WTC11 (cell line): ENCODE results near the gene NSD1. TPM values are rescaled to one million over a fixed set of nuclear protein-coding genes. Genes with fewer than 3 reads are reported as not detected.

Experiments
- ATAC-seq: fragments of 200-7000 bp; cut with Tn5 transposase; 2 replicates; pipeline ENCODE4 v1.10.0; 2021; ENCODE audit warnings: mild to moderate bottlenecking, moderate library complexity
- CTCF ChIA-PET: fragments of 300-600 bp; sonication (Branson Sonifier 250); formaldehyde crosslinking; loops from one replicate; lab custom pipeline; 2021; ENCODE audit warnings: antibody characterized with exemption; lab: Charles Lee
- POLR2A ChIA-PET: fragments of 350-600 bp; sonication (Branson Sonifier 250); formaldehyde crosslinking; loops from one replicate; lab custom pipeline; 2021; ENCODE audit warnings: antibody characterized with exemption; lab: Charles Lee
- DNase-seq: peaks from one replicate; pipeline ENCODE4 v3.0.0; 2021; ENCODE audit warnings: low spot score
- H3K27ac Mint-ChIP-seq: 2 replicates; pipeline ENCODE4 v1.8.0; 2021; ENCODE audit warnings: mixed read lengths
- H3K27me3 Mint-ChIP-seq: 2 replicates; pipeline ENCODE4 v1.8.0; 2021; ENCODE audit warnings: low read depth, mild to moderate bottlenecking, moderate library complexity, mixed read lengths
- H3K36me3 Mint-ChIP-seq: 2 replicates; pipeline ENCODE4 v1.8.0; 2021; ENCODE audit warnings: mixed read lengths
- H3K4me1 Mint-ChIP-seq: 2 replicates; pipeline ENCODE4 v1.8.0; 2022; ENCODE audit warnings: mixed read lengths
- H3K4me3 Mint-ChIP-seq: 2 replicates; pipeline ENCODE4 v1.8.0; 2021; ENCODE audit warnings: mild to moderate bottlenecking, moderate library complexity, mixed read lengths
- H3K9me3 Mint-ChIP-seq: 2 replicates; pipeline ENCODE4 v1.8.0; 2021; ENCODE audit warnings: mixed read lengths
- ELF4 ChIP-seq: sonication (generic); formaldehyde crosslinking; IDR thresholded peaks from 2 replicates; pipeline ENCODE4 v1.8.1; 2022; ENCODE audit warnings: low read depth, mild to moderate bottlenecking, moderate library complexity, missing genetic modification reagents
- ETV6 ChIP-seq: sonication (generic); formaldehyde crosslinking; IDR thresholded peaks from 2 replicates; pipeline ENCODE4 v1.8.1; 2022; ENCODE audit warnings: mild to moderate bottlenecking, missing genetic modification reagents
- GABPB1 ChIP-seq: sonication (generic); formaldehyde crosslinking; IDR thresholded peaks from 2 replicates; pipeline ENCODE4 v1.8.1; 2023; ENCODE audit warnings: mild to moderate bottlenecking, missing genetic modification reagents
- IRF1 ChIP-seq: sonication (generic); formaldehyde crosslinking; IDR thresholded peaks from 2 replicates; pipeline ENCODE4 v1.8.0; 2023; ENCODE audit warnings: missing genetic modification reagents
- OVOL2 ChIP-seq: fragments of 250-450 bp; sonication (Bioruptor Pico); IDR thresholded peaks from 2 replicates; pipeline ENCODE4 v1.9.0; 2021; ENCODE audit warnings: mild to moderate bottlenecking, borderline replicate concordance
- PRRX2 ChIP-seq: fragments of 250-450 bp; sonication (Bioruptor Pico); IDR thresholded peaks from 2 replicates; pipeline ENCODE4 v1.8.0; 2021; ENCODE audit warnings: mild to moderate bottlenecking
- RELA ChIP-seq: sonication (generic); formaldehyde crosslinking; IDR thresholded peaks from 2 replicates; pipeline ENCODE4 v1.8.1; 2022; ENCODE audit warnings: missing genetic modification reagents, mild to moderate bottlenecking, borderline replicate concordance
- SP1 ChIP-seq: sonication (generic); formaldehyde crosslinking; conservative IDR thresholded peaks from 2 replicates; pipeline ENCODE4 v1.8.1; 2022; ENCODE audit warnings: missing genetic modification reagents
- ZNF121 ChIP-seq: sonication (generic); formaldehyde crosslinking; IDR thresholded peaks from 2 replicates; pipeline ENCODE4 v1.8.0; 2023; ENCODE audit warnings: missing genetic modification reagents
- ZNF138 ChIP-seq: sonication (generic); formaldehyde crosslinking; conservative IDR thresholded peaks from 2 replicates; pipeline ENCODE4 v1.8.1; 2022; ENCODE audit warnings: mild to moderate bottlenecking, moderate library complexity, missing genetic modification reagents
- ZNF232 ChIP-seq: sonication (generic); formaldehyde crosslinking; IDR thresholded peaks from 2 replicates; pipeline ENCODE4 v1.8.0; 2022; ENCODE audit warnings: mild to moderate bottlenecking, missing genetic modification reagents
- ZNF425 ChIP-seq: fragments of 250-450 bp; sonication (Bioruptor Pico); conservative IDR thresholded peaks from 2 replicates; pipeline ENCODE4 v1.9.0; 2021; ENCODE audit warnings: mild to moderate bottlenecking
- total RNA-seq: library from RNA; stranded (reverse); gene quantifications from 3 replicates; pipeline ENCODE4 v1.2.3, GENCODE V29; 2021
- TF ChIP-seq, protein P1 (sequence below): sonication (generic); formaldehyde crosslinking; IDR thresholded peaks from 2 replicates; pipeline ENCODE4 v1.8.0; 2022; ENCODE audit warnings: mild to moderate bottlenecking, missing genetic modification reagents
- TF ChIP-seq, protein P2 (sequence below): sonication (generic); formaldehyde crosslinking; IDR thresholded peaks from 2 replicates; pipeline ENCODE4 v1.8.1; 2023; ENCODE audit warnings: mild to moderate bottlenecking, missing genetic modification reagents, moderate library complexity
- TF ChIP-seq, protein P3 (sequence below): sonication (generic); formaldehyde crosslinking; IDR thresholded peaks from 2 replicates; pipeline ENCODE4 v1.8.1; 2022; ENCODE audit warnings: missing genetic modification reagents, borderline replicate concordance
- TF ChIP-seq, protein P4 (sequence below): sonication (generic); formaldehyde crosslinking; IDR thresholded peaks from 2 replicates; pipeline ENCODE4 v1.8.0; 2022; ENCODE audit warnings: missing genetic modification reagents

NSD1 gene
- total RNA-seq, 1 experiment from 2014 or later: 148 TPM

DNA sequence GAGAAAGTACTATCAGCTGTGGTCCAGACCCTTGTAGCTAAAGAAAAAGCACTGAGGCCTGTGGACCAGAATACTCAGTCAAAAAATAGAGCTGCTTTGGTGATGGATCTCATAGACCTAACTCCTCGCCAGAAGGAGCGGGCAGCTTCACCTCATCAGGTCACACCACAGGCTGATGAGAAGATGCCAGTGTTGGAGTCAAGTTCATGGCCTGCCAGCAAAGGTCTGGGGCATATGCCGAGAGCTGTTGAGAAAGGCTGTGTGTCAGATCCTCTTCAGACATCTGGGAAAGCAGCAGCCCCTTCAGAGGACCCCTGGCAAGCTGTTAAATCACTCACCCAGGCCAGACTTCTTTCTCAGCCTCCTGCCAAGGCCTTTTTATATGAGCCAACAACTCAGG, 161.1 kb downstream of the NSD1 start:
- Mint-ChIP-seq H3K27ac (no peak overlapping the region), H3K36me3 (peaks cover 56% of the 10 kb centered on the region), H3K4me1 (peaks cover 27% of the 10 kb centered on the region), H3K4me3 (no peak overlapping the region), H3K9me3 (no peaks in the 10 kb centered on the region), H3K27me3 (no peaks in the 10 kb centered on the region)
- ChIA-PET CTCF (interaction anchor here (0.9 to 1.8 kb wide), 2 partner anchors 15 to 183 kb away, joined by 3 read pairs; no protein-coding TSS in a partner anchor), POLR2A (no interaction called here)
- no peak for ATAC-seq
- no peak for TF ChIP-seq OVOL2 (CRISPR knock-in tag)
- TF ChIP-seq, all 79 proteins: peak for 0
- no peak for DNase-seq

DNA sequence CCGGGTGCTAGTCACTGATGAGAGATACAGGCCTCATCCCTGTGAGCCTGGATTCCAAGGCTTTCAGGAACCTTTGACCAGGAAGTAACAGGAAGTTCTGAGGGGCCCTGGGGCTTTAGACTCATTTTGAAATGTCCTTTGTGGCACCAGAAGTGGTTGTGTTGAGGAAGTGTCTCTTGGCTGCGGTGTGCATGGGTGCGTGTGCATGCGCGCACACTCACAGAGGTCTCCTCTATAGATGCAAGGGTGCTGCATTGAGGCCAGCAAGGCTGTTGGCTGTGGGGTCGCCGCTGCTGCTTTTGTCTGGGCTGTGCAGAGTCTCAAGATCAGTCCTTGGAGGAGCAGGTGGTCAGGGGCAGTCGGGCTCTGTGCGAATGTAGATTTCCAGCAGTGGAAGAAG, 162.4 kb downstream of the NSD1 start:
- Mint-ChIP-seq H3K4me1 (peaks cover 33% of the 10 kb centered on the region), H3K4me3 (no peak overlapping the region)
- TF ChIP-seq SP1 (no peak), ZNF425 (CRISPR knock-in tag) (no peak), ZNF232 (CRISPR knock-in tag) (no peak), ZNF121 (CRISPR knock-in tag) (no peak), ETV6 (CRISPR knock-in tag) (no peak), GABPB1 (no peak), RELA (no peak), ELF4 (CRISPR knock-in tag) (no peak), IRF1 (CRISPR knock-in tag) (no peak), PRRX2 (CRISPR knock-in tag) (no peak), ZNF138 (CRISPR knock-in tag) (no peak)
- TF ChIP-seq, protein P1, sequence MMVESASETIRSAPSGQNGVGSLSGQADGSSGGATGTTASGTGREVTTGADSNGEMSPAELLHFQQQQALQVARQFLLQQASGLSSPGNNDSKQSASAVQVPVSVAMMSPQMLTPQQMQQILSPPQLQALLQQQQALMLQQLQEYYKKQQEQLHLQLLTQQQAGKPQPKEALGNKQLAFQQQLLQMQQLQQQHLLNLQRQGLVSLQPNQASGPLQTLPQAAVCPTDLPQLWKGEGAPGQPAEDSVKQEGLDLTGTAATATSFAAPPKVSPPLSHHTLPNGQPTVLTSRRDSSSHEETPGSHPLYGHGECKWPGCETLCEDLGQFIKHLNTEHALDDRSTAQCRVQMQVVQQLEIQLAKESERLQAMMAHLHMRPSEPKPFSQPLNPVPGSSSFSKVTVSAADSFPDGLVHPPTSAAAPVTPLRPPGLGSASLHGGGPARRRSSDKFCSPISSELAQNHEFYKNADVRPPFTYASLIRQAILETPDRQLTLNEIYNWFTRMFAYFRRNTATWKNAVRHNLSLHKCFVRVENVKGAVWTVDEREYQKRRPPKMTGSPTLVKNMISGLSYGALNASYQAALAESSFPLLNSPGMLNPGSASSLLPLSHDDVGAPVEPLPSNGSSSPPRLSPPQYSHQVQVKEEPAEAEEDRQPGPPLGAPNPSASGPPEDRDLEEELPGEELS (CRISPR knock-in tag): no peak
- TF ChIP-seq, protein P2, sequence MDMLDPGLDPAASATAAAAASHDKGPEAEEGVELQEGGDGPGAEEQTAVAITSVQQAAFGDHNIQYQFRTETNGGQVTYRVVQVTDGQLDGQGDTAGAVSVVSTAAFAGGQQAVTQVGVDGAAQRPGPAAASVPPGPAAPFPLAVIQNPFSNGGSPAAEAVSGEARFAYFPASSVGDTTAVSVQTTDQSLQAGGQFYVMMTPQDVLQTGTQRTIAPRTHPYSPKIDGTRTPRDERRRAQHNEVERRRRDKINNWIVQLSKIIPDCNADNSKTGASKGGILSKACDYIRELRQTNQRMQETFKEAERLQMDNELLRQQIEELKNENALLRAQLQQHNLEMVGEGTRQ (CRISPR knock-in tag): no peak
- TF ChIP-seq, protein P3, sequence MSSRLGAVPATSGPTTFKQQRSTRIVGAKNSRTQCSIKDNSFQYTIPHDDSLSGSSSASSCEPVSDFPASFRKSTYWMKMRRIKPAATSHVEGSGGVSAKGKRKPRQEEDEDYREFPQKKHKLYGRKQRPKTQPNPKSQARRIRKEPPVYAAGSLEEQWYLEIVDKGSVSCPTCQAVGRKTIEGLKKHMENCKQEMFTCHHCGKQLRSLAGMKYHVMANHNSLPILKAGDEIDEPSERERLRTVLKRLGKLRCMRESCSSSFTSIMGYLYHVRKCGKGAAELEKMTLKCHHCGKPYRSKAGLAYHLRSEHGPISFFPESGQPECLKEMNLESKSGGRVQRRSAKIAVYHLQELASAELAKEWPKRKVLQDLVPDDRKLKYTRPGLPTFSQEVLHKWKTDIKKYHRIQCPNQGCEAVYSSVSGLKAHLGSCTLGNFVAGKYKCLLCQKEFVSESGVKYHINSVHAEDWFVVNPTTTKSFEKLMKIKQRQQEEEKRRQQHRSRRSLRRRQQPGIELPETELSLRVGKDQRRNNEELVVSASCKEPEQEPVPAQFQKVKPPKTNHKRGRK: no peak
- TF ChIP-seq, protein P4, sequence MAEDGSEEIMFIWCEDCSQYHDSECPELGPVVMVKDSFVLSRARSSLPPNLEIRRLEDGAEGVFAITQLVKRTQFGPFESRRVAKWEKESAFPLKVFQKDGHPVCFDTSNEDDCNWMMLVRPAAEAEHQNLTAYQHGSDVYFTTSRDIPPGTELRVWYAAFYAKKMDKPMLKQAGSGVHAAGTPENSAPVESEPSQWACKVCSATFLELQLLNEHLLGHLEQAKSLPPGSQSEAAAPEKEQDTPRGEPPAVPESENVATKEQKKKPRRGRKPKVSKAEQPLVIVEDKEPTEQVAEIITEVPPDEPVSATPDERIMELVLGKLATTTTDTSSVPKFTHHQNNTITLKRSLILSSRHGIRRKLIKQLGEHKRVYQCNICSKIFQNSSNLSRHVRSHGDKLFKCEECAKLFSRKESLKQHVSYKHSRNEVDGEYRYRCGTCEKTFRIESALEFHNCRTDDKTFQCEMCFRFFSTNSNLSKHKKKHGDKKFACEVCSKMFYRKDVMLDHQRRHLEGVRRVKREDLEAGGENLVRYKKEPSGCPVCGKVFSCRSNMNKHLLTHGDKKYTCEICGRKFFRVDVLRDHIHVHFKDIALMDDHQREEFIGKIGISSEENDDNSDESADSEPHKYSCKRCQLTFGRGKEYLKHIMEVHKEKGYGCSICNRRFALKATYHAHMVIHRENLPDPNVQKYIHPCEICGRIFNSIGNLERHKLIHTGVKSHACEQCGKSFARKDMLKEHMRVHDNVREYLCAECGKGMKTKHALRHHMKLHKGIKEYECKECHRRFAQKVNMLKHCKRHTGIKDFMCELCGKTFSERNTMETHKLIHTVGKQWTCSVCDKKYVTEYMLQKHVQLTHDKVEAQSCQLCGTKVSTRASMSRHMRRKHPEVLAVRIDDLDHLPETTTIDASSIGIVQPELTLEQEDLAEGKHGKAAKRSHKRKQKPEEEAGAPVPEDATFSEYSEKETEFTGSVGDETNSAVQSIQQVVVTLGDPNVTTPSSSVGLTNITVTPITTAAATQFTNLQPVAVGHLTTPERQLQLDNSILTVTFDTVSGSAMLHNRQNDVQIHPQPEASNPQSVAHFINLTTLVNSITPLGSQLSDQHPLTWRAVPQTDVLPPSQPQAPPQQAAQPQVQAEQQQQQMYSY (CRISPR knock-in tag): no peak
- TF ChIP-seq, all 79 proteins: peak for 0
- POLR2A ChIA-PET: no interaction called here
- CTCF ChIA-PET: interaction anchor here (2.6 to 4.7 kb wide), 2 partner anchors 13 to 184 kb away, joined by 9 to 36 read pairs; no protein-coding TSS in a partner anchor
- Mint-ChIP-seq H3K27me3 (no peaks in the 10 kb centered on the region), H3K36me3 (peaks cover 48% of the 10 kb centered on the region), H3K27ac (peak overlapping the region; percentile 65; the same call in 1 of the 2 replicates), H3K9me3 (no peaks in the 10 kb centered on the region)
- ATAC-seq (no peak), DNase-seq (no peak)
